Ishikawa (cell line): ENCODE data around the gene KMT5C.

Experiments
- CEBPB ChIP-seq: IDR thresholded peaks from 2 replicates; pipeline ENCODE4 v1.6.1; 2012
- CREB1 ChIP-seq: IDR thresholded peaks from 2 replicates; pipeline ENCODE4 v1.6.1; 2012; ENCODE audit warnings: low read depth
- EGR1 ChIP-seq: IDR thresholded peaks from 2 replicates; pipeline ENCODE4 v1.6.1; 2012
- EP300 ChIP-seq: IDR thresholded peaks from 2 replicates; pipeline ENCODE4 v1.6.1; 2012; ENCODE audit warnings: borderline replicate concordance
- FOXM1 ChIP-seq: IDR thresholded peaks from 2 replicates; pipeline ENCODE4 v1.6.1; 2012; ENCODE audit warnings: low read depth, borderline replicate concordance
- MAX ChIP-seq: IDR thresholded peaks from 2 replicates; pipeline ENCODE4 v1.6.1; 2012
- NFIC ChIP-seq: IDR thresholded peaks from 2 replicates; pipeline ENCODE4 v1.6.1; 2012
- RAD21 ChIP-seq: IDR thresholded peaks from 2 replicates; pipeline ENCODE4 v1.6.1; 2012; ENCODE audit warnings: low read depth
- REST ChIP-seq: IDR thresholded peaks from 2 replicates; pipeline ENCODE4 v1.6.1; 2012; ENCODE audit warnings: low read depth, mild to moderate bottlenecking
- TAF1 ChIP-seq: IDR thresholded peaks from 2 replicates; pipeline ENCODE4 v1.6.1; 2012; ENCODE audit warnings: low read depth, mild to moderate bottlenecking
- TCF12 ChIP-seq: IDR thresholded peaks from 2 replicates; pipeline ENCODE4 v1.6.1; 2012; ENCODE audit warnings: low read depth
- TEAD4 ChIP-seq: IDR thresholded peaks from 2 replicates; pipeline ENCODE4 v1.6.1; 2012
- USF1 ChIP-seq: IDR thresholded peaks from 2 replicates; pipeline ENCODE4 v1.6.1; 2012
- YY1 ChIP-seq: IDR thresholded peaks from 2 replicates; pipeline ENCODE4 v1.6.1; 2012; ENCODE audit warnings: low read depth
- ZBTB7A ChIP-seq: IDR thresholded peaks from 2 replicates; pipeline ENCODE4 v1.6.1; 2012; ENCODE audit warnings: low read depth

Gene KMT5C

GRCh38 chr19:55321466-55322137, 18.1 kb upstream of the KMT5C start:
- 0 out of 2 replicates have a peak, but pooled peaks have one; percentile 3 for TF ChIP-seq ZBTB7A
- TF ChIP-seq USF1, result no peak
- TF ChIP-seq CEBPB, result no peak

- TF ChIP-seq TEAD4 (no peak), FOXM1 (no peak), CEBPB (no peak), CREB1 (no peak), ZBTB7A (no peak), TAF1 (no peak), YY1 (no peak), REST (no peak), MAX (no peak), NFIC (no peak), EGR1 (no peak), EP300 (no peak), USF1 (no peak), TCF12 (no peak), RAD21 (no peak)
Observed at GRCh38 chr19:55322204-55322885, 17.3 kb upstream of the KMT5C start.

GRCh38 chr19:55324662-55325061, 15.0 kb upstream of the KMT5C start:
- no peak for TF ChIP-seq EGR1
- no peak for TF ChIP-seq TCF12
- no peak for TF ChIP-seq FOXM1
- TF ChIP-seq ZBTB7A, result no peak
- no peak for TF ChIP-seq USF1
- no peak for TF ChIP-seq NFIC
- TF ChIP-seq CREB1, result no peak
- no peak for TF ChIP-seq TAF1
- TF ChIP-seq REST, result no peak
- no peak for TF ChIP-seq TEAD4

GRCh38 chr19:55325172-55325571, 14.5 kb upstream of the KMT5C start, which contains the start of gene TMEM150B:
Gene TMEM150B, minus strand, starts transcription at chr19:55325341. Its CDS starts 4,305 bp downstream, at chr19:55321036.
- no peak for TF ChIP-seq CREB1
- no peak for TF ChIP-seq TCF12
- TF ChIP-seq RAD21, result no peak
- TF ChIP-seq REST, result no peak
- TF ChIP-seq ZBTB7A, result no peak
